Inflammatory macrophage treated with lipopolysaccharide for 1 hour (primary cell): ENCODE results near the gene MYO9A.

ENCODE experiments used
- DNase-seq, 2 donors: peaks; one replicate each; pipeline ENCODE4 v3.0.0-alpha.2; 2020 to 2022

MYO9A gene, protein sequence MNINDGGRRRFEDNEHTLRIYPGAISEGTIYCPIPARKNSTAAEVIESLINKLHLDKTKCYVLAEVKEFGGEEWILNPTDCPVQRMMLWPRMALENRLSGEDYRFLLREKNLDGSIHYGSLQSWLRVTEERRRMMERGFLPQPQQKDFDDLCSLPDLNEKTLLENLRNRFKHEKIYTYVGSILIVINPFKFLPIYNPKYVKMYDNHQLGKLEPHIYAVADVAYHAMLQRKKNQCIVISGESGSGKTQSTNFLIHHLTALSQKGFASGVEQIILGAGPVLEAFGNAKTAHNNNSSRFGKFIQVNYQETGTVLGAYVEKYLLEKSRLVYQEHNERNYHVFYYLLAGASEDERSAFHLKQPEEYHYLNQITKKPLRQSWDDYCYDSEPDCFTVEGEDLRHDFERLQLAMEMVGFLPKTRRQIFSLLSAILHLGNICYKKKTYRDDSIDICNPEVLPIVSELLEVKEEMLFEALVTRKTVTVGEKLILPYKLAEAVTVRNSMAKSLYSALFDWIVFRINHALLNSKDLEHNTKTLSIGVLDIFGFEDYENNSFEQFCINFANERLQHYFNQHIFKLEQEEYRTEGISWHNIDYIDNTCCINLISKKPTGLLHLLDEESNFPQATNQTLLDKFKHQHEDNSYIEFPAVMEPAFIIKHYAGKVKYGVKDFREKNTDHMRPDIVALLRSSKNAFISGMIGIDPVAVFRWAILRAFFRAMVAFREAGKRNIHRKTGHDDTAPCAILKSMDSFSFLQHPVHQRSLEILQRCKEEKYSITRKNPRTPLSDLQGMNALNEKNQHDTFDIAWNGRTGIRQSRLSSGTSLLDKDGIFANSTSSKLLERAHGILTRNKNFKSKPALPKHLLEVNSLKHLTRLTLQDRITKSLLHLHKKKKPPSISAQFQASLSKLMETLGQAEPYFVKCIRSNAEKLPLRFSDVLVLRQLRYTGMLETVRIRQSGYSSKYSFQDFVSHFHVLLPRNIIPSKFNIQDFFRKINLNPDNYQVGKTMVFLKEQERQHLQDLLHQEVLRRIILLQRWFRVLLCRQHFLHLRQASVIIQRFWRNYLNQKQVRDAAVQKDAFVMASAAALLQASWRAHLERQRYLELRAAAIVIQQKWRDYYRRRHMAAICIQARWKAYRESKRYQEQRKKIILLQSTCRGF (N-terminal part only)

DNA sequence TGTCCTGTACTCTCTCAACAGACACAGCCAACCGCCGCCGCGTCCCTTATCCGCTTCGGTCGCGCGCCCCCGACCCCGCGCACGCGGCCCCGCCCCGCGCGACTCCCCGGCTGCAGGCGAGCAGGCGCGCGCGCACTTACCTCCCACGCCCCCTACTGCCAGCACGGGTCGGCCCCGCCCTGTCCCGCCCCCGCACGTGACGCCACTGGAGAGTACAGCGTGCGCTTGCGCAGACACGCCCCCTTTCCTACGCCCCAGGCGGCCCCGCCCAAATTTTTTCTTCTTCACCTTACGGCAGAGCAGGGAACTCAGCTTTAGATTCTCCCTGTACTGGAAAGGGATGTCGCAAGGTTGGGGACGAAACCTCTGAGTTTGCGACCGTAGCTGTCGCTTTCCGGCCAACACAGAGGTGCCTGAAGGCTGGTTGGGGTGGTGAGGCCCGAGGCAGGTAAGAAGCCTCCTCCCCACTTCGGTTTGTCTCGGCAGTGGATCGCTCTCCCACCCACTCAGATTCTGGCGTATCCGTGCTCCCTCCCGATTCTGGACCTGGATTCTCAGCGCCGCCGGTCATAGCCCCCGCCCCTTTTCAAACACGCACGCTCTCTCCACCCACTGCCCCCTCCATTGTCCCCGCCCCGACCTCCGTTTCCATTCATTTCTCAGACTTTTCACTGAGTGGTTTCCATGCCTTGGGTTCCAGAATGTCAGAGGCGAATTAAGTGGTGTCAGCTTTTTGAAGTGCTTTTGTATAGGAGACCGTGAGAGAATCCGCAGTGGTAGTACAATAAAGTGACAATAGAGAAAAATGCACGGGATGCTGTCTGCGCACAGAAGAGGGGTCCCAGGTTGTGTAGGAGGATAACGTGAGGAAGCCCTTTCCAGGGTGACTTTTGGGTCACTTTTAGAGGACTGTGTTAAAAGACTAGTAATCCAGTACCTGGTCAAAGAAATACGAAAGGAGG, at the start of gene MYO9A, which contains the start of gene SENP8:
Gene MYO9A, minus strand, starts transcription at position 134 of the 962 bp plus-strand sequence. CDS start 71,587 bp downstream, outside the sequence.
Gene SENP8, plus strand, starts transcription at position 387 of the 962 bp plus-strand sequence. CDS start 21,221 bp downstream, outside the sequence.
- DNase-seq, result peak; percentile 97 to 100

DNA sequence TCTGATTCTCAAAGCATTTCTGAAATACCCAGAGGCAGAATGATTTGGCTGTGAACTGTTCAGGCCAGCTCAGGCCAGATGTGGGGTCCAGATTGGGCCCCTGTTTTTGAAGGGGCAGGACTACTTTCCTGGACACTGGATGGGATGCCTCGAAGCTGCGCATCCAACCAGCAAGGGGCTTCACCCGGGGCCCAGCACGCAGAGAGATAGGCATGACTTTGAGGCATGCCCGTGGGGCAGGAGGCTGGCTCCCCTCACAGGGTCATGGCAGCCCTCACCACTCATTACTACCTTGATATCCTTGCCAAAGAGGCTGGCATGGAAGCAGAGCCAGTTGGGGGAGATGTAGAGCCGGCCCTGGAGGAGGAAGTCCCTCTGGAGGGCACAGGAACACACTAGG, 49.5 kb upstream of the MYO9A start:
- no peak for DNase-seq

DNA sequence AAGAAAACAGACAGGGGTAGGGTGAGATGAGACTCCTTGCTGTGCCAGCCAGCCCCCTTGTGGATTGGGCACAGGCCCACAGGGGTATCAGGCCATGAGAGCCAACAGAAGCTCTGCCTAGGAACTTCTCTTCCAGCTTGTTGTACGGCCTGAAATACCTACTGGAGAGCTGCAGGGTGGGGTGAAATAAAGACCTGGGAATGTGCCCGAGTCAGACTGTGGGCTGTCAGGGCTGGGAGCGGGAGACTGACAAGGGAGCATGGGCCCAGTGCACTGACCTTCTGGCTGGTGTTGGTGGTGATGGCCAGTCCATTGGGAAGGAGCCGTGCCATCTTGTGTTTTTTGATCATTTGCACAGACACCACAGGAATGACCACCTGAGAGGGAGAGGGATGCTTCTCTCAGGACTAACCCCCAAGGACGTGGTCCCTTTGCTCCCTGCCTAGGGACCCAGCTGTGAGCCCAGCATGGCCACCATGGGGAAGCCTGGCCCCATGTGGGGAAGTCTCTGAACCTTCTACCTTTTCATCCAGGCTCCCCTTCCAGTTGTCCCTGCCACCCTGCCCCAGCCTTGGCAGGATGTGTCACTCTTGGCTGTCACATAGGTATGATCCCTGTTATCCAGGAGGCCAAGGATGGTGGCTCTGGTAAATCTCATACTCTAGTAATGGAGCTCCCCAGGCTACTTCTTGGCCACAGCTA, 48.9 kb upstream of the MYO9A start:
- DNase-seq, result no peak

DNA sequence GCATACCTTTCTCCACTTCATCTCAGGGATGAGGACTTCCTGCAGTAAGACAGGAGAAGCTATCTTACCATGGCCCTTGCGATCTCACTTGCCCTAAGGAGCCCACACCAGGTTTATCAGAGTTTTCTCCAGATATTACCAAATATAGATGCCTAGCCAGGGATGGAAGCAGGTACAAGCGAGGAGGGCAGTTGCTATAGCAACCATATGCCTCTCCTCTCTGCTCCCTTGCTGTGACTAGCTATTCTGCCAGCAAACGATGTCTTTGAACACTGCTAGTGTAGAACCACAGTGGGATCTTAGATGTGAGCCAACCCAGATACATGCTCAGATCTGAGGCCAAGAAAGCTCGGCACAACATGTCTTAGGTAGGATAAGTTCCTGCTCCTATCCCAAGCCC, 45.8 kb upstream of the MYO9A start:
- DNase-seq, result no peak

DNA sequence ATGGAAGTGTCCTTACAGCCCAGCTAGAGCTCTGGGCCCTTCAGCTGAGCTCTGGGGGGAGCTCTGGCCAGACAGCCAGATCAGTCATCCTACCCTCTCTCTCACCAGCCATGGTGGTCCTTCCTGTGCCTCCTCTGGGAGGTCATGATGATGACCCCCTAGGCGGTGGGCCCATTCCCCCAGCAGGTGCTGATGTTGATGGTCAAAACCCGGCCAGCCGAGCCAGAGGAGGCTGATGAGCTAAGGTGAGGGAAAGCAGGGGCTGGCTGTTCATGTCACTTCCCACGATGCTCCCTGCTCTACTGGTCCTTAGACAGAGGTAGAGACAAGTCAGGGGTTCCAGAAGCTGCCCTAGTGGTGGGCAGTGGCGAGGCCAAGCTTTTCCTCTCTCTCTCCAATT, 44.6 kb upstream of the MYO9A start:
- no peak for DNase-seq

DNA sequence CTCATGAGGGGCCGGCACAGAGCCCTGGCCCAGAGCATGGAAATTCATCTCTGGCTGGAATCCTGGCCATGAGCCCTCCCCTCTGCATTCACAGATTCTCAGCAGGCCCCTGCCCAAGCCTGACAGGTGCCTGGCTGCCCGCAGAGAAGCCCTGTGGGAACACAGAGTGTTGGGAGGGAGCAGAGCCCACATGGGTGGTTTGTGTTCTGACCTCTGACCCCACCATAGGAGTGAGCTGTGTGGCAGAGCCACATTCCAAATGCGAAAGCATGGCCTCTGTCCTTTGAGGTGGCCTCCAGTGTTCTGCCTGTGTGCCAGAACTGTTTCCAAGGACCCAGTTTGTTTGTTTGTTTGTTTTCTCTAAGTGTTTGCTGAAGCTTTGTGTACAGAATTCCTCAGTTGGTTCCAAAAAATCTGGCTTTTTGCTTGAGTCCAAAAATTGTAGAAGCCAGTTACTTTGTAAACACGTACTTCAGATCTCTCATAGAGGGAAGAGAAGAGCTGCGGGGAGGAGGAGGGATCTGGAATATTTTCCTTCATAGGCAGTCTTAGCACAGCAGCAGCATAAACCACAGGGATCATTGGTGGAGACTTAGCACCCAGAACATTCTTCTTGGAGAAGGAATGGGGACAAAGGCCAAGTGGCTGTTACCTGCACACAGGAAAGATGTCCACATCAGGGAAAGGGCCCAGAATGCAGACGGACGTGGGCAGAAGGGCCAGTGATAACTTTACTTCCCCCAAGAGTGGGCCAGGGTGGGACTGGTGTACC, 43.6 kb upstream of the MYO9A start:
- DNase-seq, result no peak

DNA sequence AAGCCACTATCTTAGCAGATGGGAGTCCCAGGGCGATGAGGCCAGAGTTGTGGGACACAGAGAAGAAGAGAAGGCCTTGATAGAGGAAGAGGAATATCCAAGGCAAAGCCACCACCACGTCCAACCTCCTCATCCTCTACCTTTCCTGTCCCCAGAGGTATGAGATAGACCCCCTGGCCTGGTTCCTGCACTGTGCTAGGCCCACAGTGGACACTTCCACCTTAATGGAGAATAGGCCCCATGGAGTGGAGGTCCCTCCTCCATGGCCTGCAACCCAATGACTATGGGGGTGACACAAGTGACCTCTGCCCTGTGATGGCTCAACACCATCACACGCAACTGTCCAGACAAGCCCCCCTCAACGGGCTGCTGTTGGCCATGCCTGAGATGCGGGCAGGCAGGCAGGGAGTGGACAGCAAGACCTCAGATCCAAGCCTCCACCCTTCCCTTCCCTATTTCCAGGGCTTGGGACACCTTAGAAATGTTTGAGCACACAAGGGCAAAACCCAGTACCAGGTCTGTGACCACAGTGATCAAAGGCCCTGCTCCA, 42.8 kb upstream of the MYO9A start:
- no peak for DNase-seq

DNA sequence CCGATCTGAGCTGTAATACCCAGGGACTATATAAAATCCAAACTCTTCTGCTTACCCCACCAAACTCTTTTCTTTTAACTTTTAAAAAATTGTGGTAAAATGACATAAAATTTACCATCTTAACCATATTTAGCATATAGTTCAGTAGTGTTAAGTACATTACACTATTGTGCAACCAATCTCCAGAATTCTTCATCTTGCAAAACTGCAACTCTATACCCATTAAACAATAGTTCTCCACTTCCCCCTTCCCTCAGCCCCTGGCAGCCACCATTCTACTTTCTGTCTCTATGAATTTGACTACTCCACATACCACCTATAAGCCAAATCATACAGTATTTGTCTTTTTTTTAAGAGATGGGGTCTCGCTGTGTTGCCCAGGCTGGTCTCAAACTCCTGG, 39.0 kb upstream of the MYO9A start:
- peak; percentile 54 to 68 for DNase-seq

DNA sequence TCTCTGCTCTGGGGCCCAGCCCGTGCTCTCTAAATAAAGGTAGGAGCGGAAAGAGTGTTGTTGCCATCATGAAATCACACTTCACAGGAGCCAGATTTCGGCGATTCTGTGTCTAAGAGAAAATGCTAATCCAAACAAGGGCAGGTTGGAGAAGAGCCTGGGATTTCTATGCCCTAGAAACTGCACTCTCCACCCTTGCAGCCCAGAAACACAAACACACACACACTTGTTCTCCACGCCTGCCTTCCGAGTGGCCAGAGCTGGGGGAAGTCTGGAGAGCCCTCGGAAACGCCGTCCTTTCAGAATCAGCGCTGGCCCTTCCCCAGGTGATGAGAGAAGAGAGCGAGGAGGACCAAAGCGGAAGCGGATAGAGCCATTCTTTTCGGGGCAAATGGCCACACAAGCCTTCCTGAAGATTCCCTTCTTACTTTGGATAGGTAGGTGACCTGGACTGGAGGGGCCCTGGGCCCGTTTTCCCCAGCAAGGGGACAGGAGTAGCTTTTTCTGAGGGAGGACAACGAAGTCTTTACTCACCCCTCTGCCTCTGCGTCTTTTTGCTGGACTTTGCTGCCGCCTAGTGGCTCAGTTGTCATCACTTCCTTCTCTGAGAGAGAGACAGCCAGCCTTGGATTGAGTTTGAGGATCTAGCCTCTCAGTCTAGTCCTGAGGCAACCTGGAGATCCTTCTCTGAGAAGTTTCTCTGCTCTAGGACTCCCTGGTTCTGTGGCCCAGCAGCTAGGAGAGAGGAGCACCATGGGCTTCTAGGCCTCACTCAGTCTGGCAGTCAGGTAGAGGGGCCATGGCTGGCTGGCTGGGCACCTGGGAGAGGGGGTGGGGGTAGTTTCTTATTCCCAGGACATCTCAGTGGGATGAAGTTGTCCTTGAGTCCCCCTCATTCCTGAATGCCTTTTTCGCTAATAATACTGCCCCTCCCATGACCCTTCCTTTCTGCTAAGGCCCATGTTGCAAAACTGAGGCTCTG, 38.0 kb upstream of the MYO9A start:
- peak; percentile 69 to 94 for DNase-seq

DNA sequence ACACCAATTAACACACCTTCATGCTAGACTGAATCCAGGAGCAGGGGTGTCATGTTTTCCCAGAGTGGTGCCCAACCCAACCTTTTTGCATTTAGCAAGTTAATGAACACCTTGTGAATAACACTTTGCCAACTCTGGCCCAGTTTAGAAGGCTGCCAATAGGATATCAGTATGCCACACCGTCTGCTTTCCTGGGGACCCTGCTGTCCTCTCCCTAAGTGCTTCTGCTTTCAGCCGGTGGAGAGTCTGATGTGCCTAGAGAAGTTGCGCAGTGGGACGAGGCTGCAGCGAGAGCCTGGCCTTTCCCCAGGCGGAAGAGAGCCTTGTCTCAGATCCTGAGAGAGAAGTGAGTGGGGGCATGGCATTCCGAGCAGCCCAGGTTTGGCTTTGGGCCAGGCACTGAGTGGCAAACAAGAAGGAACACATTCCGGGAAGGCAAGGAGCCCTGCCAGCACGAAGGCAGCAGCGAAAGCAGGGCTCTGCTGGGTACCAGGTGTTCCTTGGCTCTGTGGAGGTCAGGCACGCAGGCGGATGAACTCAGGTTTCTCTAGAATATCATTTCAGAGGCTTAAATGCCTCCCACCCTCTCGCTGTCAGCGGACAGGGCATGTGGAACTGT, 37.2 kb upstream of the MYO9A start:
- peak in 1 of 2 donors; percentile 25 for DNase-seq

DNA sequence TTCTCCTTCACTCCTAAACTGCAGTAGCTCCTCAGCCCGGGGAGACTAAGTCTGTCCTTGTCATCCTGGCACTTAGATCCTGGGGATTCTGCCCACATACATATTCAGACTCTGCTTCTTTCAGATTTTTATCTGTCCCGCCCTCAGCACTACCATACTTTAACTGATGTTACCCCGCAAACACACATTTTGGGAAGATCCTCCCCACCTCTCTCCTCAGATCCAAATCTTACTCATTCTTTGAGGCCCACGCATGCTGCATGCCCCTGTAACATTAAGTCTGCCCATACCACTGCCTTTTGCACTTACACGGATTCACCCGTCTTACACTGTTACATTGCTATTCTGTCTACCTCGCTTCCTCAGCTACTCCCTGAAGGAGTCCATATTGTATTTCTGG, 36.4 kb upstream of the MYO9A start:
- DNase-seq, result no peak

DNA sequence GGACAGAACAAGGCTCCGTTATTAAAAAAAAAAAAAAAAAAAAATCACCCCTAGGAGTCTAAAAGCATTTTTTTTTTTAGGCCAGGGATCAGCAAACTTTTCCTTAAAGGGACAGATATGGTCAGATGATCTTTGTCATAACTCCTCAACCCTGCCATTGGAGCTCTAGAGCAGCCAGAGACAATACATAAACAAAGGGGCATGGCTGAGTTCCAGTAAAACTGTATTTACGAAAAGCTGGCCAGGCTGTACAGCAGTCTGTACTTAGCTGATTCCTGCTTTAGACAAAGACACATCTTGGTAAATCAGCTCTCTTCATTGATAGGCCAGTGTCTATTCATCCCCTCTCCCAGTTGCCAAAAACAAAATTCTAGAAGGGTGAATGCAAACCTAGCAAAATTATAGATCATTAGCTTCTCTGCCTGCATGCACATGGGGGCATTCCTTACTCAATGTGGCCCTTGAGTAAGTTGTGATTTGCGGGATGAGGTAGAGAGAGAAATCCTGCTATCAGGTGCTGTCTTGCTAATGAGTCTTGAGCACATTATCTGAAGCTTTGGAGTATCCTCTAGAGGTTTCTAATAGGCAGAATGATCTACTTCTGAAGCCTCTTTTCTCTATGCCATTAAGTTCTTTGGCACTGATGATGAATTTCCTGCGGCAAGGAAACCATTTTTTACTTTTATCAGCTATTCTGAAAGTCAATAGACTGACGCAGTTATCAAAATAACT, 35.5 kb upstream of the MYO9A start:
- no peak for DNase-seq

DNA sequence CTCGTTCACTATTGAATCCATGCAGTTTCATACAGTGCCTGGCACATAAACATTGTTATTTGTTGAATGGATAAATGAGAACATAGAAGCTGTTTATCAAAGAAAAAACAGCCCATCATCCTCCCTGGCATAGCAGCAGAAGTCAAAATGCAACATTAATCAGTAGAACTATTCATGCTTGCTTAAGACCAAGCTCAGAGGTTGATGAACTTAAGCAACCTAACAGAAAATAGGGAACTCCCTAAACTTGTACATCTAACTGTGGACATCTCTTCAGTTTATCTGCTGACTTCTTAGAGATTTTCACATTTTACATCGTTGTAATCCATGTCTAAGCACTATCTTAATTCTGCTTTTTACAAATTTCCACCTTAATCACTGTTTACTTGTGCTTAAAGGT, 29.5 kb upstream of the MYO9A start:
- DNase-seq, result peak; percentile 34 to 38

DNA sequence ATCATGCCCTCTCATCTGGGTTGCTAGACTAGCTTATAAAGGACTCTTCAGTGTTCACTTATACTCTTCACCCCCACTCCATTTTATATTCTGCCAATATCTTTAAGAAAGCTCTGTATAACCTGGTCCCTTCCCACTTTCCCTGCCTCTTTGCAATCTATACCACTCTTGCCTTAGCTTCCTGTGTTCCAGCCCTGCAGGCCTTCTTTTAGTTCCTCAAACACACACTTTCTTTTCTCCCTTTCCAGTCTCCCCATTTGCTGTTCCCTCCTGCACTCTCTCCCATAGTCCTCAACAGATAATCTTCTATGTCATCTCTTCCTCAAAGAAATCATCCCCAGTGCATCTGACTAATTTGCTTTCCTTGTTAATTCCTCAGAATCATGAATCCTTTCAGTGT, 29.0 kb upstream of the MYO9A start:
- DNase-seq, result no peak

DNA sequence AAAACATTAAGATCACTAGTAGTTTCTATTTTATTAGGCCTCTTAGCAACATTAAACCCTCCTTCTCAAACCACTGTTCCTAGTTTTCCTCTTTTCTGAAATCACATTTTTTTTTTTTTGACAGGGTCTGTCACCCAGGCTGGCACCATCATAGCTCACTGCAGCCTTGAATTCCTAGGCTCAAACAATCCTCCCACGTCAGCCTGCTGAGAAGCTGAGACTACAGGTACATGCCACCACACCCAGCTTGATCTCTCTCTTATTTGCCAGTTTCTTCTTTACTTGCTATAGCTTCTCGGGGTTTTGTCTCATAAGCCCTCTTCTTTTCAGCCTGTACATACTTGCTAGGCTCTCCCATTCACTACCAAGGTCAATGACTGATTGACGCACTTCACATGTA, 28.3 kb upstream of the MYO9A start:
- DNase-seq, result no peak

DNA sequence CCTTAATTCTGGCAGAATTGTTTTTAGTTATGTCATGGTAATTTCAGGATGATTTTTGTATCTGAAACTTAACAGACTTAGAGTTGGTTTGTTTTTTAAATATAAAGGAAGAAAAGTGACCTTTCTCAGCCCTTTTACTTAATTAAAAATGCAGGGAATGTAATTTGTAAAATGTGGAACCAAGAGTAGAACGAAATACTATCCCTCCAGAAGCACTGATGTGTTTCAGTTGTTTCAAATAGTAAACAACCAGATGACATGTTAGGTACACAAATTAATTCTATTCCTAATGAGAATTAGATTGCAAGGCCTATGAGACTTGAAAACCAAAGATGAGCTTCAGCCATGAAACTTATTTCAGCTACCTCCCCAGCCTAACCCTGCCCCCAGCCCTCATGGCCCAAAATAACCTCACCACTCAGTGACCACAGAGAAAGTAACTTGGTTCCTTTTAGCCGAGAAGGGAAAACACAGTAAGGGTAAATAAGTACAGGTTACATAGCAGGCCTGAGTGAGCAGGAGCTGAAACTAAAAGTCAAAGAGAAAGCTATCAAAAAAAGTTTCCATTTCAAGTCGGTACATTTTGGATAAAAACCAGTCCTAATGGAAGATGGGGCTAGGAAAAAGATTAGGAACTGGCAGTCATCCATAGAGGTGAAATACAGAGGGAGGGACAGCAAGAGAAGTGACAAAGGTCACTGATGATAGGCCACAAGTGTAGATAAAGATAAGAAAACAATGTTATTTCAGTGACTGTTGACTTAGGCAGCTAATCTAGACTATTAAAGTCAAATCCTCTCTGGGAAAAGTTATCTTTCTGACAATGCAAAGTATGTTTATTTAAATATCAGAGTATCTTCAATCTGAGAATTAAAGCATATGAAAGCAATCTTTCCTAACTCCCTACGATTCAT, 23.5 kb upstream of the MYO9A start:
- no peak for DNase-seq

DNA sequence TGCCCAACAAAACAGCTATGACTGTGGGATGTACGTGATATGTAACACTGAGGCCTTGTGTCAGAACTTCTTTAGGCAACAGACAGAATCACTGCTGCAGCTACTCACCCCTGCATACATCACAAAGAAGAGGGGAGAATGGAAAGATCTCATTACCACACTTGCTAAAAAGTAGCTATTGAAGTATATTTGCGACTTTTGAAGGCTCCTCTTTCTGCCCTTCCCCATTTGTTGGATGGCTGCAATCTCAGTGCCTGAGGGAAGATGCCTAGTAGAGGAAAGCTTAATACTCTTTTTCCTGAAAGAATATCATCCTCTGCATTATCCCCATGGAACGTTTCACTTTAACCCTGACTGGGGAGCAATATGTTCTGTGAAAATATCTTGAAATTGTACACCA, 22.1 kb upstream of the MYO9A start:
- no peak for DNase-seq
